GM19043 (cell line): Measurements from ENCODE around the gene ANAPC16.
A peak's percentile ranks its signal among the peaks of the same experiment; 100 is the strongest.

ENCODE experiments used
- ATAC-seq: cut with Tn5 transposase; IDR thresholded peaks from one replicate; pipeline ENCODE4 v1.9.1; 2021; ENCODE audit warnings: low read depth; ENCODE audit not compliant: unreplicated experiment

Gene ANAPC16

DNA sequence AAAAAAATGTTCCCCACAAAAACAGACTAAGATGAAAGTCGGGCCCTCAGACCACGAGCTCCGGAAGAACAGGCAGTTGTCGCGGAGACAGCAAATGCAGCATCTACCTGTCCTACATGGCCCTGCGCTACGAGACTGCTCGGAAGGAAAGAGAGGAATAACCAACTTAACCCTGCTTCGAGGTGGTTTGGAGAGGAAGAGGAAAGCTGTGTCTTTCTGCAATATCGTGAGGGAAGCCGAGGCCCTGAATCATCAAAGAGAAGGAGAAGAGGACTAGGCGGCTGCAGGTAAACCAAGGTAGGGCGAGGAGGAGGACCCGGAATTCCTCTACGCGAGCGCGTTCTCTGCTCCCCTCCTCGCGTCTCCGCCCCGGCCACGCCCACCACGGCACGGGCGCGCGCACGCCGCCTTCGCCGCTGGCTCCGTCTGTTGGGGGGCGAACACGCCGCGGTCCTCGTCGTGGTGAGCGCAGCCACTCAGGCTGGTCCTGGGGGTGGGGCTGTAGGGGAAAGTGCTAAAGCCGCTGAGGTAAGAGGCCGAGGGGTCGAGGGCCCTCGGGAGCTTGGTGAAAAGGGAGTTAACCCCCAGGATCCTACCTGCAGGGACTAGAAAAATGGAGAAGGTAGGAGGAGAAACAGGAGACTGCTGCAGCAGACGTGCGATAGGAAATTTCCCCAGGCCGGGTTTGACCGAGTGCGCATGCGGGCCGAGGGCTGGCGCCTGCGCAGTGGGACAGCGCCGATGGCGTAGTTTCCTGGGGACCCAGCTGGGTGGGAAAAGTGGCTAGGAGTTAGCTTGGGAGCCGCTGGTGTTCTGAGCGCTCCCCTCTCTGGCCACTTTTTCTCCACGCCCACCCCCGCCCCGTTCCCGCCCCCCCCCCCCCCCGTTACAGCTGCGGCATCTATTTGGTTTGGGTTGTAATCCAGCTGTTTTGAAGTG is at the start of gene ANAPC16, which contains the start of gene ASCC1:
TSS of gene ANAPC16 (plus strand) at position 402 of the 939 bp plus-strand sequence. CDS start 7,903 bp downstream, outside the sequence.
TSS of gene ASCC1 (minus strand) at position 666 of the 939 bp plus-strand sequence. CDS start 2,978 bp downstream, outside the sequence.
- peak; percentile 76 for ATAC-seq

- no peak for ATAC-seq
These were observed 48.7 kb upstream of the ANAPC16 start for GRCh38 chr10:72167118-72167517.

- ATAC-seq: no peak
These were observed 45.5 kb upstream of the ANAPC16 start for GRCh38 chr10:72170263-72170662.

GRCh38 chr10:72170733-72171132 is 45.1 kb upstream of the ANAPC16 start:
- ATAC-seq: no peak

DNA sequence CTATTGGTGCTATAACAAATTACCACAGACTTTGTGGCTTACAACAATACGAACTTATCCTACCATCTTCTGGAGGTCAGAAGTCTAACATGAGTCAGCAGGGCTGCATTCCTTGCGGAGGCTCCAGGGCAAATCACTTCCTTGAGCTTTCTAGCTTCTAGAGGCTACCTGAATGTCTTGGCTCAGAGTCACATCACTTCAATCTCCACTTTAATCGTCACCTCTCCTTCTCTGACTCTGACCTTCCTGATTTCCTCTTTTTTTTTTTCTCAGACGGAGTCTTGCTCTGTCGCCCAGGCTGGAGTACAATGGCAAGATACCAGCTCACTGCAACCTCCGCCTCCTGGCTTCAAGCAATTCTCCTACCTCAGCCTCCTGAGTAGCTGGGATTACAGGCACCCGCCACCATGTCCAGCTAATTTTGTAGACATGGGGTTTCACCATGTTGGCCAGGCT is 44.6 kb upstream of the ANAPC16 start:
- no peak for ATAC-seq

DNA sequence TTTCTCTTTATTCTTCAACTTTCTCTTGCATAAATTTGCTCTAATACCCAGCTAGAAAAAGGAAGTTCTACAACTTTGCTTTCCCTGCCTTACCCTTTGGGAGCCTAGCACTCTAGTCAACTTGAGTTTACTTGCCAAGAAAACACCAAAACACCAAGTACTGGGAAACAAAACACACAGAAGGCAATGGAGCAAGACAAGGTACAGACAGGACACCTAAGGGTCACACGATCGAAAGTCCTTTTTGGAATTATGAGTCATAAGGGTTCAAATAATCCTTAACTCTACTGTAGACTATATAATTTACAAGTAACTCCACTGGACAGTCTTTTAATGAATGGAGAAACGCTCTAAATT is 42.6 kb upstream of the ANAPC16 start:
- ATAC-seq: no peak

DNA sequence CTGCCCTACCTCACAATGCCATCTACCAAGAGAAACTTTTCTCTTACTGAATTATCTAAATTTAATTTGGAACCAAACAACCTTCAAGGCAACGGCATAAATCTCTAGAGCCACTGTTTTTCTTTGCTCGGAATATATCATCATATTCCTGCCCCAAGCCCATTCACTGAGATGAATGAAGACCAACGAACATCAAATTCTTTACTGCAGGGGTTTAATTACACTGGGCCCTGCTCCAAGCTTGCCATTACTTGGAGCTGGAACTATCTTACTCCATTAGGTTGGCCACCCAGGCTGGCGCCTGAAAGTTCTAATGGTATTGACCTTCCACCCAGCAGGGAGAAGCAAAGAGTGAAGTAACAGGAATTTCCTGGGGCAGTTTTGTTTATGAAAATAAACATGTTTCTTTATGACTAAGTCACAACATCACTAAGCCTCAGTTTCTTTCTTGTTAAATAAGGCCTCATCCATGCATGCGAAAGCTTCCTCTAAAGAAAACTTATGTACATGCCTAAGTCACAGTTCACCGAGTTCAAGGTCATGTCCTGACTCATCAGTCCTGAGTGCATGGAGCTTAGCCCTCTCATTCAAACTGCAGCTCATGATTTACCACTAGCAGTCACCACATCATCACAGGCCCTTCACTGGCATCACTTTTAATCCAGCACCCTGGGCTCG is 42.1 kb upstream of the ANAPC16 start:
- ATAC-seq: no peak

GRCh38 chr10:72174297-72174662 is 41.5 kb upstream of the ANAPC16 start:
- no peak for ATAC-seq

- ATAC-seq: no peak
These were observed 40.7 kb upstream of the ANAPC16 start for GRCh38 chr10:72175149-72175548.

- ATAC-seq: no peak
These were observed 39.1 kb upstream of the ANAPC16 start for GRCh38 chr10:72176701-72177100.

- no peak for ATAC-seq
These were observed 38.4 kb upstream of the ANAPC16 start for GRCh38 chr10:72177454-72177853.

GRCh38 chr10:72184156-72184555 is 31.7 kb upstream of the ANAPC16 start:
- ATAC-seq: no peak

- ATAC-seq: no peak
These were observed 29.4 kb upstream of the ANAPC16 start for GRCh38 chr10:72186258-72186981.

DNA sequence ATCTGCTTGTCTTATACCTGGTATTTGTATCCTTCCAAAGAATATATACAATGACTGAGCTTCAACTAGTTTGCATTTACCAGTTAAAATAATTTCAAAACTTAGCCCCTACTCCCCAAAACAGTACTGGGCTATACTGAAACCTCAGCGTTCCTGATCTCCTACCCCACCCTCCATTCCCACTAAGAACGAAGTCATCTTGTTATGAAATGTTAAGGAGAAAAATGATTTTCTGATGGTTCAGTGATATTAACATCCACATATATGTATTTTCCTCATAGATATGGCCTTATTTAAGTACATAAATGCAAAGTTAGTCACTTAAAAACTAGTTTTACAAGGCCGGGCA is 28.9 kb upstream of the ANAPC16 start:
- ATAC-seq: no peak

DNA sequence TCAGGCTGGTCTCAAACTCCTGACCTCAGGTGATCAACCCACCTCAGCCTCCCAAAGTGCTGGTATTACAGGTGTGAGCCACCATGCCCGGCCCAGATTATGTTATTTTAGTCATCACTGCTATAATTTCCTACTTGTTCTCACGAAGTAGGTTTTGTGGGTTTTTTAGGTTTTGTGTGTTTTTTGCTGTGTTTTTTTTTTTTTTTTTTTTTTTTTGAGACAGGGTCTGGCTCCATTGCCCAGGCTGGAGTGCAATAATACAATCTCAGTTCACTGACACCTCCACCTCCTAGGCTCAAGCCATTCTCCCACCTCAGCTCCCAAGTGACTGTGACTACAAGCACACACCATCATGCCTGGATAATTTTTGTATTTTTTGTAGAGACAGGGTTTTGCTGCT is 20.9 kb upstream of the ANAPC16 start:
- ATAC-seq: no peak

- no peak for ATAC-seq
These were observed 14.9 kb upstream of the ANAPC16 start for GRCh38 chr10:72200883-72201282.

DNA sequence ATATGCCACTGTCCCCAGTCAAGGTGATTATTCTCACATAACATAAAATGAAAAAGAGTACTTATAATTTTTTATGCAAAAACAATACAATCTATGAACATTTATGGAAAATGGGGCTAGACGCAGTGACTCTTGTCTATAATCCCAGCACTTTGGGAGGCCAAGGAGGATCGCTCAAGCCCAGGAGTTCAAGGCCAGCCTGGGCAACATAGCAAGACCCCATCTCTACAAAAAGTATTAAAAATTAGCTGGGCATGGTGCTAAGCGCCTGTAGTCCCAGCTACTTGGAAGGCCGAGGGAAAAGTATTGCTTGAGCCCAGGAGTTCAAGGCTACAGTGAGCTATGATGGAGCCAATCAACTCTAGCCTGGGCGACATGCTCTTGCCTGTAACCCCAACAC is 14.5 kb upstream of the ANAPC16 start:
- no peak for ATAC-seq

- ATAC-seq: no peak
These were observed 11.5 kb upstream of the ANAPC16 start for GRCh38 chr10:72204296-72204695.

DNA sequence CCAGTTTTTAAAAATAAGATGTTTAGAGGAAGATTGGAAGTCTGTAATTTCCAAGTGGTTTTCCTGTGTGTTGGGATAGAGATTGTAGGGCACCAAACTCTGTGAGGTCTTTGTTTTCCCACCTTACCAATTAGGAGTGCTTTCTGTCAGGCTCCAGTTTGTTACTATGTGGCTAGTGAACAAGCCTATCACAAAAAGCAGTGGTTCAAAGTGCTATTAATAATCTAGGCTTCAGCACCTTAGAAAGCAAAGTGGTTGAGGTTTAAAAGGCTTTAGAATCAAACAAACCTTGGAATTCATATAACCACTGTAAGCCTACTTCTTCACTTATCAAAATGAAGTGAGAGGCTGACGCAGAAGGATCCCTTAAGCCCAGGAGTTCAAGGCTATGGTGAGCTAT is 11.1 kb upstream of the ANAPC16 start:
- no peak for ATAC-seq

- no peak for ATAC-seq
These were observed 9.1 kb upstream of the ANAPC16 start for GRCh38 chr10:72206511-72207229.
